ENCODE results near the gene BRD1. TPM values are rescaled to one million over a fixed set of nuclear protein-coding genes. Genes with fewer than 3 reads are reported as not detected.
A peak's percentile ranks its signal among the peaks of the same experiment; 100 is the strongest.

Gene BRD1
- total and polyA plus RNA-seq, 9 of the 15 experiments (the other 6 are each of a cell fraction or from before 2014, with no cell fraction given), result 0.42 to 17.6 (median 5.5) TPM

DNA sequence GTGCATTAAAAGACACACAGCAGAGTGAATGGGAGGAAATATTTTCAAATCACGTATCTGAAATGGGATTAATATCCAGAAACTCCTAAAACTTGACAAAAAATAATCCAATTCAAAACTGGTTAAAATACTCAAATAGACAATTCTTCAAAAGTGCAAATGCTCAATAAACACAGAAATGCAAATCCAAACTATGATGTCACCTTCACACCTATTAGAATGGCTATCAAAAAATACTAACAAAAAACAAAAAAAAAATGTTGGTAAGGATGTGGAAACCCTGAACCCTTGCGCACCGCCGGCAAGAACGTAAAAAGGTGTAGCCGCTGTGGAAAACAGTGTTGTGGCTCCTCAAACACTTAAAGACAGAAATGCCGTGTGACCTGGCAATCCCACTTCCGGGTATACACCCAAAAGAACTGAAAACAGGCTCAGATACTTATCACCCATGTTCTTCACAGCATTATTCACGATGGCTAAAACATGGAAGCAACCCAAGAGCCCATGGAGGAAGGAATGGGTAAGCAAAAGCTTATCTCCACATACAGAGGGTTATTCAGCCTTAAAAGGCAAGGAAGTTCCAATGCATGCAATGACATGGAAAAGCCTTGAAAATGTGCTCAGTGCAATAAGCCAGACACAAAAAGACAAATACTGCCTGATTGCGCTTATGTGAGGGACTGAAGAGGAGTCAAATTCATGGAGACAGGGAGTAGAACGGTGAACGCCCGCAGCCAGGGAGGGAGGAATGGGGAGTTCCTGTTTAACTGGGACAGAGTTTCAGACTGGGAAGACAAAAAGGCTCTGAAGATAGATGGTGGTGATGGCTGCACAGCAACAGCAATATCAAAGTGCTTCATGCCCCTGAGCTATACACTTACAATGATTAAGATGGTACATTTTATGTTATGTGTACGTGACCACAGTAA lies 19.6 kb downstream of the BRD1 start:
- H3K4me2 ChIP-seq (ENCODE audit: insufficient read depth, low read length), result peak overlapping the region; percentile 81
- in situ Hi-C loops (cut with MboI), result no loop called here
- H3K9me3 ChIP-seq (replicated peaks; ENCODE audit: control insufficient read depth, insufficient read depth, low read depth, low read length), result no peaks in the 10 kb centered on the region
- BruUV-seq (replicated peaks), result no TSS peak
- ChIA-PET POLR2A (interaction anchor here (0.6 to 1.4 kb wide), 4 partner anchors 9 to 148 kb away, joined by 3 to 4 read pairs (median 4); no protein-coding TSS in a partner anchor), CTCF (ENCODE audit: low intra/inter-chr PET ratio) (no interaction called here)
- intact Hi-C loops (cut with micrococcal nuclease), result no loop called here
- H3K36me3 ChIP-seq (ENCODE audit: control insufficient read depth, insufficient read depth, low read length), result peaks cover 20% of the 10 kb centered on the region
- no peaks in the 10 kb centered on the region for H3K27me3 ChIP-seq (ENCODE audit: control insufficient read depth in 2 of 2, insufficient read depth in 2 of 2, low read length in 2 of 2)
- no peaks in the 10 kb centered on the region for H3K9me1 ChIP-seq (ENCODE audit: control insufficient read depth, insufficient read depth, low read length)
- FAIRE-seq, result peak; percentile 99
- H4K20me1 ChIP-seq (replicated peaks; ENCODE audit: control insufficient read depth, insufficient read depth, low read length), result no peaks in the 10 kb centered on the region; the same call in 1 of the 2 replicates
- peak overlapping the region; percentile 11 for H2AFZ ChIP-seq (ENCODE audit: low read depth, low read length)
- peaks cover 99% of the 10 kb centered on the region for H3K79me2 ChIP-seq (ENCODE audit: control insufficient read depth, insufficient read depth, low read length)
- peak overlapping the region; percentile 63 to 78; a peak in 3 of 4 replicates for H3K9ac ChIP-seq (ENCODE audit: insufficient read depth in 1 of 2, low read depth in 2 of 2, low read length in 2 of 2)
- H3K27ac ChIP-seq (ENCODE audit: extremely low read depth, low read depth, low read length), result peak overlapping the region; percentile 97
- 5% methylated on average over 13 of the region's 14 CpGs for WGBS (ENCODE audit: insufficient coverage, low coverage, missing lambda C conversion rate)
- ATAC-seq, result peak; percentile 90
- DNase-seq (ENCODE audit: extremely low read depth in 1 of 4, low spot score in 3 of 4), result peak; percentile 43 to 87 (median 64)
- H3K4me3 ChIP-seq, result peak overlapping the region; percentile 1; the same call in 1 of the 2 replicates
- peaks cover 34 to 45% of the 10 kb centered on the region in 2 experiments for H3K4me1 ChIP-seq (replicated peaks in 1 of 2; ENCODE audit: control insufficient read depth in 2 of 2, insufficient read depth in 2 of 2, low read length in 2 of 2)
- no peak for TF ChIP-seq ZNF696 (CRISPR knock-in tag; conservative IDR thresholded peaks at IDR 0.05)
- no peak for TF ChIP-seq ZNF41 (CRISPR knock-in tag; conservative IDR thresholded peaks at IDR 0.05)
- no peak for TF ChIP-seq RBM34 (IDR thresholded peaks at IDR 0.05; ENCODE audit: borderline replicate concordance, insufficient read depth, low read length)
- TF ChIP-seq CAMTA2 (CRISPR knock-in tag; conservative IDR thresholded peaks at IDR 0.05), result no peak
- TF ChIP-seq, protein P1, sequence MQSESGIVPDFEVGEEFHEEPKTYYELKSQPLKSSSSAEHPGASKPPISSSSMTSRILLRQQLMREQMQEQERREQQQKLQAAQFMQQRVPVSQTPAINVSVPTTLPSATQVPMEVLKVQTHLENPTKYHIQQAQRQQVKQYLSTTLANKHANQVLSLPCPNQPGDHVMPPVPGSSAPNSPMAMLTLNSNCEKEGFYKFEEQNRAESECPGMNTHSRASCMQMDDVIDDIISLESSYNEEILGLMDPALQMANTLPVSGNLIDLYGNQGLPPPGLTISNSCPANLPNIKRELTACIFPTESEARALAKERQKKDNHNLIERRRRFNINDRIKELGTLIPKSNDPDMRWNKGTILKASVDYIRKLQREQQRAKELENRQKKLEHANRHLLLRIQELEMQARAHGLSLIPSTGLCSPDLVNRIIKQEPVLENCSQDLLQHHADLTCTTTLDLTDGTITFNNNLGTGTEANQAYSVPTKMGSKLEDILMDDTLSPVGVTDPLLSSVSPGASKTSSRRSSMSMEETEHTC (IDR thresholded peaks at IDR 0.05), result no peak
- no peak for TF ChIP-seq ZNF253 (CRISPR knock-in tag; conservative IDR thresholded peaks at IDR 0.05)
- no peak for TF ChIP-seq POLR2A (conservative IDR thresholded peaks at IDR 0.05)
- TF ChIP-seq ELF1 (tag; IDR thresholded peaks at IDR 0.05), result peak; percentile 95
- TF ChIP-seq ZNF232 (CRISPR knock-in tag; IDR thresholded peaks at IDR 0.05), result no peak
- TF ChIP-seq, protein P2, sequence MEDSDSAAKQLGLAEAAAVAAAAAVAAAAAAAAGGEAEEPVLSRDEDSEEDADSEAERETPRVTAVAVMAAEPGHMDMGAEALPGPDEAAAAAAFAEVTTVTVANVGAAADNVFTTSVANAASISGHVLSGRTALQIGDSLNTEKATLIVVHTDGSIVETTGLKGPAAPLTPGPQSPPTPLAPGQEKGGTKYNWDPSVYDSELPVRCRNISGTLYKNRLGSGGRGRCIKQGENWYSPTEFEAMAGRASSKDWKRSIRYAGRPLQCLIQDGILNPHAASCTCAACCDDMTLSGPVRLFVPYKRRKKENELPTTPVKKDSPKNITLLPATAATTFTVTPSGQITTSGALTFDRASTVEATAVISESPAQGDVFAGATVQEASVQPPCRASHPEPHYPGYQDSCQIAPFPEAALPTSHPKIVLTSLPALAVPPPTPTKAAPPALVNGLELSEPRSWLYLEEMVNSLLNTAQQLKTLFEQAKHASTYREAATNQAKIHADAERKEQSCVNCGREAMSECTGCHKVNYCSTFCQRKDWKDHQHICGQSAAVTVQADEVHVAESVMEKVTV (CRISPR knock-in tag; IDR thresholded peaks at IDR 0.05), result no peak
- peak; percentile 18; the same call in 1 of the 2 replicates for TF ChIP-seq ESRRA (IDR thresholded peaks at IDR 0.05; ENCODE audit: borderline replicate concordance, low read depth)
- no peak for TF ChIP-seq TAF1 (IDR thresholded peaks at IDR 0.05; ENCODE audit: control insufficient read depth, extremely low read depth, insufficient read depth, low read length, severe bottlenecking)
- TF ChIP-seq LEF1 (IDR thresholded peaks at IDR 0.05), result peak; percentile 42; the same call in 1 of the 2 replicates
- no peak for TF ChIP-seq FOXK1 (CRISPR knock-in tag; IDR thresholded peaks at IDR 0.05; ENCODE audit: borderline replicate concordance)
- TF ChIP-seq, protein P3, sequence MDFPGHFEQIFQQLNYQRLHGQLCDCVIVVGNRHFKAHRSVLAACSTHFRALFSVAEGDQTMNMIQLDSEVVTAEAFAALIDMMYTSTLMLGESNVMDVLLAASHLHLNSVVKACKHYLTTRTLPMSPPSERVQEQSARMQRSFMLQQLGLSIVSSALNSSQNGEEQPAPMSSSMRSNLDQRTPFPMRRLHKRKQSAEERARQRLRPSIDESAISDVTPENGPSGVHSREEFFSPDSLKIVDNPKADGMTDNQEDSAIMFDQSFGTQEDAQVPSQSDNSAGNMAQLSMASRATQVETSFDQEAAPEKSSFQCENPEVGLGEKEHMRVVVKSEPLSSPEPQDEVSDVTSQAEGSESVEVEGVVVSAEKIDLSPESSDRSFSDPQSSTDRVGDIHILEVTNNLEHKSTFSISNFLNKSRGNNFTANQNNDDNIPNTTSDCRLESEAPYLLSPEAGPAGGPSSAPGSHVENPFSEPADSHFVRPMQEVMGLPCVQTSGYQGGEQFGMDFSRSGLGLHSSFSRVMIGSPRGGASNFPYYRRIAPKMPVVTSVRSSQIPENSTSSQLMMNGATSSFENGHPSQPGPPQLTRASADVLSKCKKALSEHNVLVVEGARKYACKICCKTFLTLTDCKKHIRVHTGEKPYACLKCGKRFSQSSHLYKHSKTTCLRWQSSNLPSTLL (IDR thresholded peaks at IDR 0.05), result no peak
- TF ChIP-seq, protein P4, sequence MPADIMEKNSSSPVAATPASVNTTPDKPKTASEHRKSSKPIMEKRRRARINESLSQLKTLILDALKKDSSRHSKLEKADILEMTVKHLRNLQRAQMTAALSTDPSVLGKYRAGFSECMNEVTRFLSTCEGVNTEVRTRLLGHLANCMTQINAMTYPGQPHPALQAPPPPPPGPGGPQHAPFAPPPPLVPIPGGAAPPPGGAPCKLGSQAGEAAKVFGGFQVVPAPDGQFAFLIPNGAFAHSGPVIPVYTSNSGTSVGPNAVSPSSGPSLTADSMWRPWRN (IDR thresholded peaks at IDR 0.05; ENCODE audit: low read depth), result no peak; the same call in 1 of the 2 replicates

Measured in K562 (cell line).